ENCODE measurements around the gene SLC29A4.
A peak's percentile ranks its signal among the peaks of the same experiment; 100 is the strongest.

The SLC29A4 gene

DNA sequence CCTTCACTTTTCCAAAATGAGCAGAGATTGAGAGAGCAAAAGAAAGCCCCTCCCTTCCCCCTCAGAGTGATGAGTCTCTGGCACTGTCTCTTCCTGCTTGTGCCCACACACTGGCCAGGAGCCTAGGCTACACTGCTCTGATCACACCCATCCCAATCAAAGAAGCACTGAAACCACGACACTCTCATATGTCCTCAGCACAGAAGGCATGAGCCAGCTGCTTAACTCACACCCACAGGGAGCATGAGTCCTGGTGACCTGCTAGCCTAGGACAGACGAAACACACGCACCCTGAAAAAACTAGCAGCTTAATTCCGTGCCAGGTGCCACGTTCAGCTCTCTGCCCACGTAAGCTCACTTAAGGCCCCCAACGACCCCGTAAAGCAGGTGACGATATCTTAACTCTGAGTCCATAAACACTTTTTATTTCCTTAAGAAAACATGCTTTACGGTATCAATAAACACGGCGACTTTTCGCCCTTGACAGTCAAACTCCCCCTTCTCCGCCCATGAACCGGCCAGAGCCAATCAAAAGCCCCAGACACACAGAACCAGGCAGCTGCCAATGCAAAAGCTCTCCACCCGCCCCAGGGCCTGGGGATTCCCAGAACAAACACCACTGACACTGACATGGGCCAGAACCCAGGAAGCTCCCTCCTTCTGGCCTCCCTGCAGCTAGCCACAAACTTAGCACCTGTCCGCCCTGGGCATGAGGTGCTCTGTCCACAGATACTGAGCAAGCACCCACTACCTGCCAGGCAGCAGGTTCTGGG, 71.9 kb downstream of the SLC29A4 start:
- peak in 6 of 14 donors; percentile 2 to 58 (median 22) for DNase-seq
